OCI-LY3 (cell line): ENCODE measurements around the gene C2orf76.
"Not testable (repeated sequence)": the region's sequence is repeated elsewhere in the genome, so short reads cannot be mapped to it uniquely, and the experiment has no call there.

ENCODE experiments used
- H2AFZ ChIP-seq: fragments of 200-600, 300-600 bp; shearing (Covaris generic); 2 replicates; pipeline ENCODE4 v1.6.0; 2014; ENCODE audit warnings: antibody characterized with exemption, low read depth, low read length
- H3K27ac ChIP-seq: fragments of 200-600, 300-600 bp; sonication (generic); 2 replicates; pipeline ENCODE4 v1.5.1; 2014; ENCODE audit warnings: mild to moderate bottlenecking, low read length, moderate library complexity, mixed read lengths
- H3K27me3 ChIP-seq: fragments of 200-600, 300-600 bp; sonication (generic); 2 replicates; pipeline ENCODE4 v1.6.1; 2014; ENCODE audit warnings: low read depth, low read length, mixed read lengths
- H3K36me3 ChIP-seq: fragments of 200-600, 300-600 bp; sonication (generic); replicated peaks from 2 replicates; pipeline ENCODE3; 2014; ENCODE audit warnings: low read depth, low read length, mixed read lengths
- H3K4me1 ChIP-seq: fragments of 300-600, 200-600 bp; sonication (generic); 2 replicates; pipeline ENCODE4 v1.6.1; 2014; ENCODE audit warnings: low read length, mixed read lengths
- H3K4me2 ChIP-seq: fragments of 200-600, 300-600 bp; sonication (generic); 2 replicates; pipeline ENCODE4 v1.6.1; 2014; ENCODE audit warnings: low read length, mixed read lengths
- H3K4me3 ChIP-seq: fragments of 300-600, 200-600 bp; sonication (generic); 2 replicates; pipeline ENCODE4 v1.5.1; 2014; ENCODE audit warnings: antibody characterized with exemption, mild to moderate bottlenecking, low read length, moderate library complexity
- H3K79me2 ChIP-seq: fragments of 300-600, 200-600 bp; shearing (Covaris generic); 2 replicates; pipeline ENCODE4 v1.6.1; 2014; ENCODE audit warnings: mild to moderate bottlenecking, low read length, mixed read lengths
- H3K9ac ChIP-seq: fragments of 300-600, 200-600 bp; shearing (Covaris generic); 2 replicates; pipeline ENCODE4 v1.6.0; 2014; ENCODE audit warnings: mild to moderate bottlenecking, low read length, moderate library complexity
- H3K9me3 ChIP-seq: fragments of 200-600, 300-600 bp; shearing (Covaris generic); 2 replicates; pipeline ENCODE4 v1.6.1; 2014; ENCODE audit warnings: low read length, mixed read lengths; ENCODE audit not compliant: insufficient read depth
- H4K20me1 ChIP-seq: fragments of 200-600, 300-600 bp; sonication (generic); 2 replicates; pipeline ENCODE4 v1.6.1; 2016; ENCODE audit warnings: low read length, mixed read lengths; ENCODE audit not compliant: insufficient read depth
- EZH2phosphoT487 ChIP-seq: fragments of 200-600 bp; shearing (Covaris generic); IDR thresholded peaks from 2 replicates; pipeline ENCODE4 v1.6.1; 2018; ENCODE audit warnings: antibody characterized with exemption, mixed run types, low read depth
- TF ChIP-seq, protein P1 (sequence below): fragments of 200-600, 300-600 bp; sonication (generic); IDR thresholded peaks from 2 replicates; pipeline ENCODE4 v1.5.1; 2014; ENCODE audit warnings: antibody characterized with exemption, low read length, low read depth

Gene C2orf76

DNA sequence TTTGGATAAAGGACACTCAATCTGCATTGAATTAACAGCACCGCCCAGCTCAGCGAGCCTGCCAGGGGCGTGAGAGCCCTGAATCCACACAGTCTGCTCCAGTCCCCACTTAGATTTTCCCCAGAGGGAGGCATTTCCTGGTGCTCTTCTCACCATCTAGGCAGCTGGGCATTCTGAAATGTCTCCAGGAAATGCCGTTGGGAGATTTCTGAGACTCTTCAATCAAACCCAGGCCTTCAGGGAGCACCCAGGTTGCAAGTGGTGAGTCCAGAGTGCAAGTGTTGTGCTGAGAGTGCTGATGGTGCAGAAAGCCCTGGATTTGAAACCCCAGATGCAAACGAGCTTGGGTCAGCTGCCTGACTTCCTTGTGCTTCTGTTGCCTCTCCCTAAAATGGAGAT lies 41.6 kb upstream of the C2orf76 start:
- peak overlapping the region; percentile 16; the same call in 1 of the 2 replicates for H2AFZ ChIP-seq
- H3K27ac ChIP-seq, result no peak overlapping the region
- H3K4me3 ChIP-seq, result no peak overlapping the region
- no peak overlapping the region for H3K4me2 ChIP-seq
- H4K20me1 ChIP-seq, result no peaks in the 10 kb centered on the region
- H3K9me3 ChIP-seq, result no peaks in the 10 kb centered on the region
- H3K79me2 ChIP-seq, result no peaks in the 10 kb centered on the region
- H3K36me3 ChIP-seq, result no peaks in the 10 kb centered on the region
- H3K9ac ChIP-seq, result no peak overlapping the region
- TF ChIP-seq EZH2phosphoT487, result no peak
- TF ChIP-seq, protein P1, sequence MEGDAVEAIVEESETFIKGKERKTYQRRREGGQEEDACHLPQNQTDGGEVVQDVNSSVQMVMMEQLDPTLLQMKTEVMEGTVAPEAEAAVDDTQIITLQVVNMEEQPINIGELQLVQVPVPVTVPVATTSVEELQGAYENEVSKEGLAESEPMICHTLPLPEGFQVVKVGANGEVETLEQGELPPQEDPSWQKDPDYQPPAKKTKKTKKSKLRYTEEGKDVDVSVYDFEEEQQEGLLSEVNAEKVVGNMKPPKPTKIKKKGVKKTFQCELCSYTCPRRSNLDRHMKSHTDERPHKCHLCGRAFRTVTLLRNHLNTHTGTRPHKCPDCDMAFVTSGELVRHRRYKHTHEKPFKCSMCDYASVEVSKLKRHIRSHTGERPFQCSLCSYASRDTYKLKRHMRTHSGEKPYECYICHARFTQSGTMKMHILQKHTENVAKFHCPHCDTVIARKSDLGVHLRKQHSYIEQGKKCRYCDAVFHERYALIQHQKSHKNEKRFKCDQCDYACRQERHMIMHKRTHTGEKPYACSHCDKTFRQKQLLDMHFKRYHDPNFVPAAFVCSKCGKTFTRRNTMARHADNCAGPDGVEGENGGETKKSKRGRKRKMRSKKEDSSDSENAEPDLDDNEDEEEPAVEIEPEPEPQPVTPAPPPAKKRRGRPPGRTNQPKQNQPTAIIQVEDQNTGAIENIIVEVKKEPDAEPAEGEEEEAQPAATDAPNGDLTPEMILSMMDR, result no peak
- peaks cover 11% of the 10 kb centered on the region for H3K4me1 ChIP-seq
- peaks cover 7% of the 10 kb centered on the region; the same call in 1 of the 2 replicates for H3K27me3 ChIP-seq

- Histone ChIP-seq H3K27me3 (peaks cover 7% of the 10 kb centered on the region; the same call in 1 of the 2 replicates), H3K27ac (no peak overlapping the region), H3K9ac (no peak overlapping the region), H3K9me3 (no peaks in the 10 kb centered on the region), H2AFZ (no peak overlapping the region), H3K79me2 (no peaks in the 10 kb centered on the region), H3K4me2 (no peak overlapping the region), H3K4me3 (no peak overlapping the region), H4K20me1 (no peaks in the 10 kb centered on the region), H3K36me3 (no peaks in the 10 kb centered on the region), H3K4me1 (peaks cover 11% of the 10 kb centered on the region)
- TF ChIP-seq, protein P1, result peak; percentile 68
- no peak for TF ChIP-seq EZH2phosphoT487
Observed at GRCh38 chr2:119407430-119408220, 41.0 kb upstream of the C2orf76 start.

DNA sequence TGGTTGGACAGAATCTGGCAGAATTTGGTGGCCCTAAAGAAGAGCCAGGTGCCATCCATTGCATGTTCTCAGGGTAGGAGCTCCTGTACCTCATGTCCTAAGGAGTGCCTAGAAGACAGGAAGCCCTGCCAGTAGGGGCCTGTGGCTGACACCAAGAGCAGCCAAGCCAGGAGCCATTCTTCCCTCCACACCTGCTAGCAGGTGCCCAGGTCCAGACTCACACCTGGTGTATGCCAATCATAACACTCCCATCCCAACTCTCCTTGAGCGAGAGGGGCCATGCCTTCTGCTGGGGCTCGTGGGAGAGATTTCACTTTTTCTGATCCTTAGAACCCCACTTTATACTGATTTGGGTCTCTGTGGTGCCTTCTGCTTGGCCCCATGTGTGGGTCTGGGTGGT lies 38.5 kb upstream of the C2orf76 start:
- H3K4me2 ChIP-seq, result no peak overlapping the region

DNA sequence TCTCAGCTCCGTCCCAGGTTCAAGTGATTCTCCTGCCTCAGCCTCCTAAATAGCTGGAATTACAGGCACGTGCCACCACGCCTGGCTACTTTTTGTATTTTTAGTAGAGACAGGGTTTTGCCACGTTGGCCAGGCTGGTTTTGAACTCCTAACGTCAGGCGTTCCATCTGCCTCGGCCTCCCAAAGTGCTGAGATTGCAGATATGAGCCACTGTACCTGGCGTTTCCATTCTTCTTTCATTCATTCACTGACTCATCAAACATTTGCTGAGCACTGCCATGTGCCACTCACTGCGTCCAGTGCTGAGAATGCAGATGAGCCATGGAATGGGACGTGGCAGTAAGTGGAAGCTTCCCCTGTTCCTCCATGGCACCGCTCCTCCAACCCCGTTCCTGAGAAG lies 37.0 kb upstream of the C2orf76 start:
- not testable (repeated sequence) for H3K9me3 ChIP-seq, H3K27me3 ChIP-seq, H3K36me3 ChIP-seq, H2AFZ ChIP-seq, H3K27ac ChIP-seq, H3K4me3 ChIP-seq, H3K4me2 ChIP-seq, H3K79me2 ChIP-seq, H3K9ac ChIP-seq, H4K20me1 ChIP-seq, H3K4me1 ChIP-seq

More for the DNA sequence above, 38.5 kb upstream of the C2orf76 start:
- no peak overlapping the region for H2AFZ ChIP-seq
- no peak overlapping the region for H3K27ac ChIP-seq
- H3K9me3 ChIP-seq, result no peaks in the 10 kb centered on the region
- H3K9ac ChIP-seq, result no peak overlapping the region
- H3K4me3 ChIP-seq, result no peak overlapping the region
- 0 out of 2 replicates have a peak, but pooled peaks cover 7% of the 10 kb centered on the region for H3K27me3 ChIP-seq
- H3K4me1 ChIP-seq, result peaks cover 11% of the 10 kb centered on the region
- H4K20me1 ChIP-seq, result no peaks in the 10 kb centered on the region
- no peak for TF ChIP-seq EZH2phosphoT487
- TF ChIP-seq, protein P1, result no peak
- H3K79me2 ChIP-seq, result no peaks in the 10 kb centered on the region
- H3K36me3 ChIP-seq, result no peaks in the 10 kb centered on the region
